CD4-positive, alpha-beta T cell treated with Interleukin-15 for 4 hours (primary cell): ENCODE results near the gene FLNB.
A peak's percentile ranks its signal among the peaks of the same experiment; 100 is the strongest.
"Not testable (repeated sequence)": the region's sequence is repeated elsewhere in the genome, so short reads cannot be mapped to it uniquely, and the experiment has no call there.

Source experiments
- DNase-seq: peaks from one replicate; pipeline ENCODE4 v3.0.0-alpha.2; 2020; ENCODE audit warnings: low spot score

The FLNB gene

GRCh38 chr3:58029842-58030584 lies 21.8 kb downstream of the FLNB start:
- DNase-seq: no peak

- DNase-seq: no peak
These were observed 24.0 kb downstream of the FLNB start for GRCh38 chr3:58032186-58032585.

- DNase-seq: peak; percentile 41
These were observed 26.7 kb downstream of the FLNB start for GRCh38 chr3:58034738-58035523.

GRCh38 chr3:58035524-58036255 lies 27.5 kb downstream of the FLNB start:
- no peak for DNase-seq

- no peak for DNase-seq
These were observed 28.2 kb downstream of the FLNB start for GRCh38 chr3:58036293-58037032.

DNA sequence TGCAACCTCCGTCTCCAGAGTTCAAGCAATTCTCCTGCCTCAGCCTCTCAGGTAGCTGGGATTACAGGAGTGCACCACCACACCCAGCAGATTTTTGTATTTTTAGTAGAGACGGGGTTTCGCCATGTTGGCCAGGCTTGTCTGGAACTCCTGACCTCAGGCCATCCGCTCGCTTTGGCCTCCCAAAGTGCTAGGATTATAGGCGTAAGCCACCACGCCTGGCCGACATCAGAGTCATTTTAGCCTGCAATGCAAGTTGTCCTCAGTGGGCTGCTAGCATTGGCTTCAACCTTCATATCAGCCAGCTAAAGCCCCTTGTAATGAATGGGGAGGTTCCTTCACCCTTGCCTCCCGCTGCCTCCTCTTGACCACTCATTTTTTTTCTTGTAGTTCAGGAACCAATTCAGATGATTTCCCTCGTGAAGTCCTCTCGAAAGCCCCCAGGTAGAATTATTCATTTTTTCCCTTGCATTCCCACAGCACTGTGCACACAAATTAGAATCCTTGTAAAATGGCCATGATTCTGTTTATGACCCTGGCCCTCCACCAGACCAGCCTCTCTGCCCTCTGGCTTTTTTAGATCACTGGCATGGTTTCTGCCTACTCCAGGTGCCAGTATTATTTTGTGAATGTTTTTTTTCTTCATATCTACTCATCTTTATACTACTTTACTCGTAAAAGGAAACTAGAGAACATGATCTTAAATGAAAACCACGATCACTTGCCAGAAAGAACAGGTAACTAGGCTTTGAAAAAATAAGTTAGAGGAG lies 29.1 kb downstream of the FLNB start:
- no peak for DNase-seq

DNA sequence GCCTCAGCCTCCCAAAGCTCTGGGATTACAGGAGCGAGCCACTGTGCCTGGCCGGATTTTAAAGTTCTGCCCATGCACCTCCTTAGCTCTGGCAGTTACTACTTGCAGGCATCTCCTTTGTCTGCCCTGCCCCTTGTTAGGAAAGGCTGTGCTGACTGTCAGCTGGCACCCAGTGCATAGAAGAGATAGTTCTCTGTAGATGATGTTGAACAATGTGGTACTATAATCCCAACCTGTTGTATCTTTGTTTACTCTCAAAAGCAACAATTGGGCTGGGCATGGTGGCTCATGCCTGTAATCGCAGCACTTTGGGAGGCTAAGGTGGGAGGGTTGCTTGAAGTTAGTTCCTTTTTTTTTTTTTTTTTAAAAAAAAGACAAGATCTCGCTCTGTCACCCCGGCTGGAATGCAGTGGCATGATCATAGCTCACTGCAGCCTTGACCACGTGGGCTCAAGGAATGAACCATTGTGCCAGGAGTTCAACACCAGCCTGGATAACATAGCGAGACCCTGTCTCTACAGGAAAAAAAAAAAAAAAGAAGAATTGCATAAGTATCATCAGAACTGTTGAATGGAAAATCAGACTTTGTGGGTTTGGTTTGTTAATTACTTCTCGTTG lies 30.6 kb downstream of the FLNB start:
- DNase-seq: no peak

DNA sequence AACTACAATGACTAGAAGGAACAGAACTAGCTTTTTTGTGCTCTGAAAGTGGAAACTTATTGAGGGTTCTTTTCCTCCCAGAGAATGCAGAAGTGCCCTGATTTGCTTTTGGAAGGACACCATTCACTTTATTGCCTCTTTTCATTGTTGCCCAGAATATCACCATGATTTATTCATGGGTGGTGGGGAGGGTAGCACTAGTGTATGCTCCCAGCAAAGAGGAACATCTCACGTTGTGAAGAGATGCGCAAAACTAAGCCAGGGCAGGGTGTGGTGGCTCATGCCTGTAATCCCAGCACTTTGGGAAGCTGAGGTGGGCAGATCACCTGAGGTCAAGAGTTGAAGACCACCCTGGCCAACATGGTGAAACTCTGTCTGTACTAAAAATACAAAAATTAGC lies 31.4 kb downstream of the FLNB start:
- DNase-seq: no peak

GRCh38 chr3:58041182-58041825 lies 33.1 kb downstream of the FLNB start:
- DNase-seq: no peak

DNA sequence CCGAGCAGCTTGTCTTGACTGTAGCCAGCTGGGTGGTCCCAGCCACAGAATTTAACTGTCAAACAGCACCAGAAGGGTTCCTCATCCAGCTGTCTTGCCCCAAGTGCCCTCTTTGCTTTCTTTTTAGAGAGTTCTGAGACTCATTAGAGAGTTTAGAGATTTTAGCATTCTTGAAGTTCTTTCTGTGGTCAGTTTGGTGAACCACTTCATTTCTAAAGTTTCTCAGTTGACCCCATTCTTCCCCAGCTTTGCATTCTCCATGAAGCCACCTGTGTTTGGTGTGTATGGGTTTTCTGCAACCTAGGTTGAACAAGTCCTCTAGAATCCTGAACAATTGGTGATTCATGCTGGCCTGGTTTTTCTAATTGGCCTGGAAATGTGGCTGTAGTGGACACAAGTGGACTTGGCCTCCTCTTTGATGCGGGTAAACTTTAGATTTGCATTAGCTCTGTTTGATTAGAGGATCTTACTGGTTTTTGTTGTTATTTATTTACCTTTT lies 33.7 kb downstream of the FLNB start:
- DNase-seq: no peak

DNA sequence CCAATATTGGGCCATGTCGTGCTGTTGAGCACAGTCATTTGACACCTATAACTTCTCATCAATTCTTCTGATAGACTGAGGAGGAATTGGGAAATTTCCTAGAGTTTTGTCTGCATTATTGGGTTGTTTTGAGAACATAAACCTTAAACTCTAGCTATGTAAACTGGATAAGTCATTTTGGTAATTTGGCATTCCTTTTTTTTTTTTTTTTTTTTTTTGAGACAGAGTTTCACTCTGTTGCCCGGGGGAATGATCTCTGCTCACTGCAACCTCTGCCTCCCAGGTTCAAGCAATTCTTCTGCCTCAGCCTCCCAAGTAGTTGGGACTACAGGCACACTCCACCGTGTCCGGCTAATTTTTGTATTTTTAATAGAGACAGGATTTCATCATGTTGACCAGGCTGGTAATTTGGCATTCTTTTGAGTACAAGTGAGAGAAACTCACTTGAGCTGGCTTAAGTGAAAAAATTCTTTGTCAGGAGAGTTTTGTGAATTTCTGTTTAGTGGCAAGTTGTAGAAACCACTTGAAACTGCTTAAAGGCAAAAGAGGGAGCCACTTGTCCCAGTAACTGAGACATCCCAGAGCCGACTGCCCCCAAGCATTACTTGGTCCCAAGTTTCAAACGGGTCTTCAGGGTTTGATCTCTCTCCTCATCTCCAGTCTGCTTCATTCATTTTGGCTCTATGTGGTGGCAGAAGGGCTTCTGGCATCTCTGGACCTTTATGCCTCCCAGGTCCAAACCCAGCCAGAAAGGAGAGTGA lies 34.9 kb downstream of the FLNB start:
- no peak for DNase-seq

DNA sequence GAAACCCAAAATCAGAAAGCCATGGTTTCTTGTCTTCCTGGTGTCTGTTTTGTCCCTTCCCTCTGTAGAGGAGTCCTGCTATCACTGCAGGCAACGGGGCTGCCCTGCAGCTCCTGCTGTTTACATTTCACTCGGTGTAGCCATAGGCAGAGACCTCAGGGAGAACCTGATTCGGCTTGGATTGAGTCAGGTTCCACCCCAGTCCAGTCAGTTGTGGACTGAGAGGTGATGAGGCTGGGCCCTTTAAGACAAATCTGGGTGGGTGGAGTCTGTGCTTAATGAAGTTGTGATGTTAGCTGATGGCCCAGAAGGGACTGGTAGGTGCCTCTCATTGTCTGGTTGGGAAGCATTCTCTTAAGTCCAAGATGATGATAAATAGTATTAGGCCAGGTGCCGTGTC lies 35.7 kb downstream of the FLNB start:
- no peak for DNase-seq

DNA sequence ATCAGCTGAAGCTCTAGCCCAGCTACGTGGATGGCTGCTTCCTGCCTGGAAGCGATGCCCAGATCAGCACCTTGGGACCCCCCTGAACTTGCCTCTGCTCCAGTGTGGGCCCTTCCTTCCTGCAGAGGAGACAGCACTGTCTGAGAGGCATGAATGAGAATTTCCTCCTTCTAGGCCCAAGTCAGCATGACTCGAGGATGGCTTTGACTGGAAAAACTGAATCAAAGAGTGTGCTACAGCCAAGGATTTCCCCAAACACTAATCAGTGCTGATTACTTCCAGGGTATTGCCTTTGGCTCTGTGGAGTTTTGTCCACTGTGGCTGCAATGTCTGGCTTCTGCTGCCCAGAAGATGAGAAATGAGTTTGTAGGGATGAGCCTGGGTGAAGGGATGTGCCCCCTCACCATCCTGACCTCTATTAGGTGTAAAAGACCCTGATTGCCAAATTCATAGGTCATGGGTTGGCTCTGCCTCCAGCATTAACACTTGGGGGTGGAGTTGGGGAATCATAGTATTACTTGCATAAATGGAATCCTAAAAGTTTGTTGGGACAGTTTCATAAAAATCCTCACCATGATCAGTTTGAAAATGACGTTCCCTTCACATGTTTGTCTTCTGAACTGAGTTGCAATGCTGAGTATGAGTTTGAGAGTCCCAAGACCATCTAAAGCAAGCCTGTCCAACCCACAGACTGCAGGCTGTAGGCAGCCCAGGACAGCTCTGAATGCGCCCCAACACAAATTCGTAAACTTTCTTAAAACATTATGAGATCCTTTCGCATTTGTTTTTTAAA lies 36.7 kb downstream of the FLNB start:
- no peak for DNase-seq

- no peak for DNase-seq
These were observed 39.6 kb downstream of the FLNB start for GRCh38 chr3:58047826-58048225.

DNA sequence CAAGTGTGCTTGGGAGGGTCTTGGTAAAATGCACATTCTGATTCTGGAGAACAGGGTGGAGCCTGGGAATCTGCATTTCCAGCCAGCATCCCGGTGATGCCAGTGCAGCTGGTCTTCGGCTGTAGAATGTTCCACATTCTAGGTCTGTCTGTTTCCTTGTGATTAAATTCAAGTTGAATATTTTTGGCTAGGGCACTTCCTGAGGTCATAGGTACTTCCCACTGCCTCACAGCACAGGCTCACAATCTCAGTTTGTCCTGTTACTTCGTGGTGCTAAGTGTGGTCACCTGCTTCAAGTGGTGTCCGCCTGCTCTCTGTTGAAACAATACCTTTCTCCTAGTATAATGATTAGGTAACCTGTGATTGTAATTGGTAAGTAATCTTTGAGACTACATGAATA lies 40.1 kb downstream of the FLNB start:
- no peak for DNase-seq

- no peak for DNase-seq
These were observed 41.0 kb downstream of the FLNB start for GRCh38 chr3:58049143-58049785.

DNA sequence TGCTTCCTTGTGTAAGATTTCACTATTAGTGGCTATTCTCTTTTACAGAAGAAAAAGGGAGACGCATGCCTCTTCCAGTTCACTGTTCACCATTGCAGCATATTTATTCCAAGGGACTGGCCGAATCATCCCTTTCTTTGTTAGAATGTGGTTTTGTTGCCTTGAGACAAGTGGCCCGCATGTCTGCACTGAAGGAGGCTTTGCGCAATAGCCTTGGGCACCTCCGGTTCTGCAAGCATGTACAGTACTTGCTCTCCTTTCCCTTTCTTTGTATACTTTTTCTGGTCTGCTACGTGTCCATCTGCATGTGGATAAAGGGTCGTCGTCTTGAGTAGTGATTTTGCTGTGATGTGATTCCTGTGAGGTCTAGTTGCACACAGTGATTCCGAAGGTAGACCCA lies 43.0 kb downstream of the FLNB start:
- DNase-seq: no peak

GRCh38 chr3:58051658-58052261 lies 43.5 kb downstream of the FLNB start:
- not testable (repeated sequence) for DNase-seq
